ENCODE data around the gene MEOX2. TPM values are rescaled to one million over a fixed set of nuclear protein-coding genes. Genes with fewer than 3 reads are reported as not detected.

MEOX2 gene
- total and polyA plus RNA-seq, 2 of the 8 experiments (the other 6 are each of a cell fraction or from before 2014, with no cell fraction given) = 0.05 to 0.19 TPM

DNA sequence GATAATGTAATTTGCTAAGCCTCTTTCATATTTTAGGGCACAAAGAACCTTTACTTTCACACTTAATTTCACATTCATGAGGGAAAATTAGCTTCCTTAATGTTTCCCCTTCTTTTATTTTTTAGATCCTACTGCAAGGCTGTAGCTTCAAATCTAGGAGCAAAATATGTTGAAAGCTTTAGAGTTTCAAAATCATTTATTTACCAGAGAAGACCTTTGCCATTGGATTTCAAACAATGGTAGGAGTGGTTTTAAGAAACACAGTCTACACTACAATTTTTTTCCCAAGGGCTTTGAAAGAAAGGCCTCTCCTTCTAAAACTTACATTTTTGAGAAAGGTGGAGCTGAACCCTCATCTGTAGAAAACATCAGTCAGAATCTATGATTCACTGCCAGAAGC is 43.3 kb upstream of the MEOX2 start (continued):
- TF ChIP-seq PHF8 (conservative IDR thresholded peaks at IDR 0.05; ENCODE audit: low read depth, low read length) = no peak
- no peak for TF ChIP-seq CHD7 (IDR thresholded peaks at IDR 0.05; ENCODE audit: insufficient replicate concordance, low read length)
- no peak for TF ChIP-seq BACH1 (IDR thresholded peaks at IDR 0.05; ENCODE audit: low read length)
- TF ChIP-seq RXRA (IDR thresholded peaks at IDR 0.05; ENCODE audit: insufficient read depth, low read depth, low read length) = no peak
- TF ChIP-seq EZH2 (IDR thresholded peaks at IDR 0.05; ENCODE audit: low read depth, low read length, severe bottlenecking) = no peak

Measured in H1 (cell line).